Activated CD4-positive, alpha-beta memory T cell treated with anti-CD3 and anti-CD28 coated beads, Interleukin-2, amount 10 ng/mL, durations not matched to agents 7 days and 5 days (primary cell): Measurements from ENCODE around the gene TNP2. TPM values are rescaled to one million over a fixed set of nuclear protein-coding genes. Genes with fewer than 3 reads are reported as not detected.

Source experiments
- CTCF ChIA-PET: fragments of 350-600 bp; sonication (Branson Sonifier 250); formaldehyde crosslinking; loops from one replicate; lab custom pipeline; 2021; ENCODE audit warnings: antibody characterized with exemption, inconsistent platforms; lab: Charles Lee
- POLR2A ChIA-PET: fragments of 350-600 bp; sonication (Branson Sonifier 250); formaldehyde crosslinking; loops from one replicate; lab custom pipeline; 2021; ENCODE audit warnings: antibody characterized with exemption; lab: Charles Lee
- DNase-seq: peaks from one replicate; pipeline ENCODE4 v3.0.0-alpha.2; 2020
- H3K27ac Mint-ChIP-seq: one replicate; pipeline ENCODE4 v1.8.0; 2021; ENCODE audit warnings: mild to moderate bottlenecking, mixed read lengths
- H3K27me3 Mint-ChIP-seq: one replicate; pipeline ENCODE4 v1.8.0; 2021; ENCODE audit warnings: mixed read lengths
- H3K36me3 Mint-ChIP-seq: one replicate; pipeline ENCODE4 v1.8.0; 2021; ENCODE audit warnings: low read depth, mixed read lengths
- H3K4me1 Mint-ChIP-seq: one replicate; pipeline ENCODE4 v1.8.0; 2021; ENCODE audit warnings: mixed read lengths
- H3K4me3 Mint-ChIP-seq: one replicate; pipeline ENCODE4 v1.8.0; 2021; ENCODE audit warnings: mild to moderate bottlenecking, mixed read lengths
- H3K9me3 Mint-ChIP-seq: one replicate; pipeline ENCODE4 v1.8.0; 2021; ENCODE audit warnings: mixed read lengths
- total RNA-seq, 2 experiments: library from RNA; stranded (reverse); gene quantifications; one replicate each; pipeline ENCODE4 v1.2.3, GENCODE V29; 2021

Gene TNP2
- total RNA-seq, 2 experiments from 2014 or later: not detected

- DNase-seq: no peak
- Mint-ChIP-seq H3K4me1 (peaks cover 40% of the 10 kb centered on the region), H3K27ac (peak overlapping the region; percentile 2), H3K27me3 (no peaks in the 10 kb centered on the region), H3K4me3 (no peak overlapping the region), H3K9me3 (no peaks in the 10 kb centered on the region), H3K36me3 (no peaks in the 10 kb centered on the region)
- ChIA-PET POLR2A (interaction anchor here (0.6 to 15.7 kb wide), 4 partner anchors 13 to 273 kb away, joined by 3 to 302 read pairs (median 16); partner anchors contain the start of gene SOCS1), CTCF (interaction anchor here (1.6 kb wide), 1 partner anchor 118 kb away, joined by 3 read pairs; no protein-coding TSS in a partner anchor)
Observed at GRCh38 chr16:11238272-11239202, 30.6 kb downstream of the TNP2 start.

- H3K27ac Mint-ChIP-seq: no peak overlapping the region
- ChIA-PET CTCF (no interaction called here), POLR2A (interaction anchor here (1.1 to 15.7 kb wide), 5 partner anchors 9 to 184 kb away, joined by 3 to 302 read pairs (median 7); partner anchors contain the start of gene SOCS1)
- no peaks in the 10 kb centered on the region for H3K9me3 Mint-ChIP-seq
- no peak overlapping the region for H3K4me3 Mint-ChIP-seq
- no peaks in the 10 kb centered on the region for H3K27me3 Mint-ChIP-seq
- H3K36me3 Mint-ChIP-seq: no peaks in the 10 kb centered on the region
- no peak for DNase-seq
- peaks cover 57% of the 10 kb centered on the region for H3K4me1 Mint-ChIP-seq
Observed at GRCh38 chr16:11236461-11237254, 32.5 kb downstream of the TNP2 start.

GRCh38 chr16:11235703-11235991 lies 33.5 kb downstream of the TNP2 start:
- Mint-ChIP-seq H3K36me3 (no peaks in the 10 kb centered on the region), H3K9me3 (no peaks in the 10 kb centered on the region), H3K27me3 (no peaks in the 10 kb centered on the region), H3K27ac (peak overlapping the region; percentile 76), H3K4me1 (peaks cover 67% of the 10 kb centered on the region), H3K4me3 (no peak overlapping the region)
- POLR2A ChIA-PET: interaction anchor here (1.1 to 15.7 kb wide), 5 partner anchors 10 to 183 kb away, joined by 3 to 302 read pairs (median 28); partner anchors contain the start of gene SOCS1
- CTCF ChIA-PET: no interaction called here
- DNase-seq: no peak

- DNase-seq: no peak
- H3K36me3 Mint-ChIP-seq: no peaks in the 10 kb centered on the region
- ChIA-PET CTCF (interaction anchor here (0.9 to 3.1 kb wide), 4 partner anchors 11 to 264 kb away, joined by 3 to 23 read pairs (median 4); partner anchors contain the start of gene SOCS1), POLR2A (interaction anchor here (0.7 to 15.7 kb wide), 9 partner anchors 11 to 270 kb away, joined by 3 to 302 read pairs (median 5); partner anchors contain the start of gene SOCS1)
- no peak overlapping the region for H3K4me3 Mint-ChIP-seq
- H3K27ac Mint-ChIP-seq: peak overlapping the region; percentile 76
- no peaks in the 10 kb centered on the region for H3K9me3 Mint-ChIP-seq
- H3K4me1 Mint-ChIP-seq: peaks cover 71% of the 10 kb centered on the region
- no peaks in the 10 kb centered on the region for H3K27me3 Mint-ChIP-seq
Observed at GRCh38 chr16:11234884-11235702, 34.0 kb downstream of the TNP2 start.

GRCh38 chr16:11233727-11234376 lies 35.3 kb downstream of the TNP2 start:
- peaks cover 83% of the 10 kb centered on the region for H3K4me1 Mint-ChIP-seq
- peak; percentile 82 for DNase-seq
- H3K27ac Mint-ChIP-seq: peak overlapping the region; percentile 98
- H3K4me3 Mint-ChIP-seq: peak overlapping the region; percentile 66
- ChIA-PET CTCF (interaction anchor here (0.7 to 3.1 kb wide), 16 partner anchors 10 to 270 kb away, joined by 3 to 23 read pairs (median 5); partner anchors contain the start of gene SOCS1), POLR2A (interaction anchor here (0.7 to 15.7 kb wide), 26 partner anchors 8 to 269 kb away, joined by 3 to 302 read pairs (median 5); partner anchors contain the start of gene SOCS1)
- H3K27me3 Mint-ChIP-seq: no peaks in the 10 kb centered on the region
- no peaks in the 10 kb centered on the region for H3K36me3 Mint-ChIP-seq
- H3K9me3 Mint-ChIP-seq: no peaks in the 10 kb centered on the region

- Mint-ChIP-seq H3K9me3 (no peaks in the 10 kb centered on the region), H3K36me3 (no peaks in the 10 kb centered on the region)
- CTCF ChIA-PET: interaction anchor here (0.7 to 3.1 kb wide), 17 partner anchors 9 to 269 kb away, joined by 3 to 23 read pairs (median 5); partner anchors contain the start of gene SOCS1
Observed at GRCh38 chr16:11232852-11233726, 36.0 kb downstream of the TNP2 start.

GRCh38 chr16:11232302-11232851 lies 36.7 kb downstream of the TNP2 start:
- Mint-ChIP-seq H3K9me3 (no peaks in the 10 kb centered on the region), H3K4me1 (peaks cover 87% of the 10 kb centered on the region), H3K27me3 (no peaks in the 10 kb centered on the region), H3K36me3 (no peaks in the 10 kb centered on the region), H3K4me3 (peak overlapping the region; percentile 66), H3K27ac (peak overlapping the region; percentile 98)
- ChIA-PET CTCF (interaction anchor here (0.8 to 3.1 kb wide), 8 partner anchors 9 to 268 kb away, joined by 4 to 23 read pairs (median 6); partner anchors contain the start of gene SOCS1), POLR2A (interaction anchor here (0.9 to 15.7 kb wide), 17 partner anchors 8 to 267 kb away, joined by 3 to 302 read pairs (median 8); partner anchors contain the start of gene SOCS1)
- no peak for DNase-seq

More at GRCh38 chr16:11232852-11233726, 36.0 kb downstream of the TNP2 start:
- POLR2A ChIA-PET: interaction anchor here (0.7 to 15.7 kb wide), 28 partner anchors 9 to 268 kb away, joined by 3 to 302 read pairs (median 5); partner anchors contain the start of gene SOCS1
- peaks cover 86% of the 10 kb centered on the region for H3K4me1 Mint-ChIP-seq
- H3K4me3 Mint-ChIP-seq: peak overlapping the region; percentile 66
- peak overlapping the region; percentile 98 for H3K27ac Mint-ChIP-seq
- DNase-seq: peak; percentile 95
- no peaks in the 10 kb centered on the region for H3K27me3 Mint-ChIP-seq

- DNase-seq: no peak
- Mint-ChIP-seq H3K4me1 (peaks cover 83% of the 10 kb centered on the region), H3K27me3 (no peaks in the 10 kb centered on the region), H3K9me3 (no peaks in the 10 kb centered on the region), H3K4me3 (no peak overlapping the region), H3K36me3 (no peaks in the 10 kb centered on the region), H3K27ac (peak overlapping the region; percentile 85)
- ChIA-PET CTCF (no interaction called here), POLR2A (interaction anchor here (1.0 to 15.7 kb wide), 4 partner anchors 23 to 267 kb away, joined by 3 to 302 read pairs (median 22); partner anchors contain the start of gene SOCS1)
Observed at GRCh38 chr16:11231367-11231970, 37.7 kb downstream of the TNP2 start.

- Mint-ChIP-seq H3K36me3 (no peaks in the 10 kb centered on the region), H3K27ac (peak overlapping the region; percentile 47), H3K4me3 (no peak overlapping the region), H3K27me3 (no peaks in the 10 kb centered on the region), H3K4me1 (peaks cover 88% of the 10 kb centered on the region), H3K9me3 (no peaks in the 10 kb centered on the region)
- POLR2A ChIA-PET: interaction anchor here (1.0 to 15.7 kb wide), 2 partner anchors 24 to 69 kb away, joined by 3 to 302 read pairs; partner anchors contain the start of gene SOCS1
- no peak for DNase-seq
- CTCF ChIA-PET: interaction anchor here (1.3 kb wide), 1 partner anchor 26 kb away, joined by 4 read pairs; the partner anchor contains the start of gene SOCS1
Observed at GRCh38 chr16:11229906-11230305, 39.2 kb downstream of the TNP2 start.

GRCh38 chr16:11229432-11229831 lies 39.7 kb downstream of the TNP2 start:
- DNase-seq: no peak
- H3K36me3 Mint-ChIP-seq: no peaks in the 10 kb centered on the region
- CTCF ChIA-PET: interaction anchor here (1.3 kb wide), 1 partner anchor 27 kb away, joined by 4 read pairs; the partner anchor contains the start of gene SOCS1
- POLR2A ChIA-PET: interaction anchor here (1.0 to 15.7 kb wide), 3 partner anchors 17 to 68 kb away, joined by 3 to 302 read pairs (median 4); partner anchors contain the start of gene SOCS1
- no peak overlapping the region for H3K4me3 Mint-ChIP-seq
- H3K4me1 Mint-ChIP-seq: peaks cover 89% of the 10 kb centered on the region
- no peaks in the 10 kb centered on the region for H3K27me3 Mint-ChIP-seq
- H3K27ac Mint-ChIP-seq: peak overlapping the region; percentile 23
- no peaks in the 10 kb centered on the region for H3K9me3 Mint-ChIP-seq
